ENCODE results near the gene TRA2B.

The TRA2B gene

GRCh38 chr3:185866555-185866954 lies 71.3 kb downstream of the TRA2B start:
- in situ Hi-C loops (cut with HindIII; ENCODE audit: low sequenced_read_pairs), result no loop called here
- TF ChIP-seq CTCF (IDR thresholded peaks at IDR 0.05; ENCODE audit: low read depth, low read length, missing control alignments), result no peak
- H3K4me3 ChIP-seq (ENCODE audit: low read depth, low read length), result no peak overlapping the region
- no peak for DNase-seq (ENCODE audit: low read depth)
